Neuronal stem cell (in vitro differentiated cells): ENCODE data around the gene INPP5B.
"Not testable (repeated sequence)": the region's sequence is repeated elsewhere in the genome, so short reads cannot be mapped to it uniquely, and the experiment has no call there.

ENCODE experiments used
- DNase-seq: peaks from one replicate; pipeline ENCODE4 v3.0.0-alpha.2; 2013; ENCODE audit warnings: low spot score
- H2AFZ ChIP-seq: one replicate; pipeline ENCODE4 v1.6.1; 2013; ENCODE audit warnings: mild to moderate bottlenecking, low read length, inconsistent platforms
- H2AK5ac ChIP-seq: 2 replicates; pipeline ENCODE4 v1.6.1; 2013; ENCODE audit warnings: low read depth, mild to moderate bottlenecking, inconsistent platforms, low read length, moderate library complexity, mixed read lengths
- H2BK120ac ChIP-seq: 2 replicates; pipeline ENCODE4 v1.6.1; 2013; ENCODE audit warnings: low read depth, mild to moderate bottlenecking, inconsistent platforms, low read length, moderate library complexity, mixed read lengths
- H2BK12ac ChIP-seq: one replicate; pipeline ENCODE4 v1.6.1; 2013; ENCODE audit warnings: low read length, inconsistent platforms
- H2BK15ac ChIP-seq: 2 replicates; pipeline ENCODE4 v1.6.1; 2013; ENCODE audit warnings: mild to moderate bottlenecking, low read length, inconsistent platforms, mixed read lengths
- H2BK5ac ChIP-seq: one replicate; pipeline ENCODE4 v1.6.1; 2013; ENCODE audit warnings: inconsistent platforms, mild to moderate bottlenecking, low read length, moderate library complexity
- H3K14ac ChIP-seq: one replicate; pipeline ENCODE4 v1.6.1; 2013; ENCODE audit warnings: low read length, inconsistent platforms
- H3K18ac ChIP-seq: 2 replicates; pipeline ENCODE4 v1.6.1; 2013; ENCODE audit warnings: low read length, inconsistent platforms
- H3K23ac ChIP-seq: 2 replicates; pipeline ENCODE4 v1.6.1; 2013; ENCODE audit warnings: low read depth, mild to moderate bottlenecking, mixed read lengths, low read length, inconsistent platforms; ENCODE audit not compliant: poor library complexity
- H3K27ac ChIP-seq: replicated peaks from 3 replicates; pipeline ENCODE4 v1.5.1; 2013; ENCODE audit warnings: low read length, inconsistent platforms
- H3K27me3 ChIP-seq, 3 experiments: 2 replicates each; pipeline ENCODE4 v1.6.1; 2013; ENCODE audit warnings: low read length in 3 of 3, mild to moderate bottlenecking in 2 of 3, inconsistent platforms in 1 of 3, low read depth in 1 of 3, mixed read lengths in 1 of 3, moderate library complexity in 1 of 3; ENCODE audit not compliant: control insufficient read depth in 3 of 3, insufficient read depth in 3 of 3
- H3K36me3 ChIP-seq, 2 donors: replicated peaks in 1 of 2; 2 replicates each; pipeline ENCODE4 v1.6.1; 2013; ENCODE audit warnings: low read length in 2 of 2; ENCODE audit not compliant: control insufficient read depth in 2 of 2, insufficient read depth in 2 of 2
- H3K4ac ChIP-seq: 2 replicates; pipeline ENCODE4 v1.6.1; 2013; ENCODE audit warnings: inconsistent platforms, mild to moderate bottlenecking, low read length, moderate library complexity
- H3K4me1 ChIP-seq, 2 donors: 1 replicate in 1 of 2; 2 replicates in 1 of 2; pipeline ENCODE4 v1.6.1; 2013; ENCODE audit warnings: low read length in 2 of 2, low read depth in 1 of 2; ENCODE audit not compliant: control insufficient read depth in 2 of 2, insufficient read depth in 1 of 2
- H3K4me2 ChIP-seq: one replicate; pipeline ENCODE4 v1.6.1; 2013; ENCODE audit warnings: mild to moderate bottlenecking, low read length, inconsistent platforms; ENCODE audit not compliant: insufficient read depth, poor library complexity, severe bottlenecking
- H3K4me3 ChIP-seq, 2 donors: 2 replicates each; pipeline ENCODE4 v1.5.1; 2013; ENCODE audit warnings: low read length in 2 of 2, mild to moderate bottlenecking in 2 of 2, inconsistent platforms in 1 of 2, moderate library complexity in 1 of 2
- H3K79me1 ChIP-seq: one replicate; pipeline ENCODE4 v1.6.1; 2013; ENCODE audit warnings: low read depth, mild to moderate bottlenecking, inconsistent platforms, low read length, moderate library complexity
- H3K9ac ChIP-seq: one replicate; pipeline ENCODE4 v1.6.1; 2013; ENCODE audit warnings: mild to moderate bottlenecking, low read depth, low read length, inconsistent platforms; ENCODE audit not compliant: poor library complexity
- H3K9me3 ChIP-seq, 2 donors: replicated peaks in 1 of 2; 2 replicates each; pipeline versions ENCODE3 to v1.6.1; 2013; ENCODE audit warnings: low read length in 2 of 2, mild to moderate bottlenecking in 2 of 2, inconsistent platforms in 1 of 2, low read depth in 1 of 2, mixed read lengths in 1 of 2, moderate library complexity in 1 of 2; ENCODE audit not compliant: control insufficient read depth in 2 of 2, insufficient read depth in 1 of 2
- H4K8ac ChIP-seq: one replicate; pipeline ENCODE4 v1.6.1; 2013; ENCODE audit warnings: low read depth, mild to moderate bottlenecking, inconsistent platforms, low read length, moderate library complexity
- H4K91ac ChIP-seq: one replicate; pipeline ENCODE4 v1.6.1; 2013; ENCODE audit warnings: low read length, low read depth, mild to moderate bottlenecking, inconsistent platforms; ENCODE audit not compliant: poor library complexity
- WGBS, 2 donors: extraction: QIAGEN DNeasy Blood & Tissue Kit; methylation state at CpG; one replicate each; pipeline ENCODE4 v1.1.7; 2013; ENCODE audit warnings: missing lambda C conversion rate in 2 of 2, mixed read lengths in 1 of 2; ENCODE audit not compliant: insufficient read length in 2 of 2, insufficient replicate concordance in 1 of 2; ENCODE audit errors: extremely low coverage in 2 of 2; 5-methylcytosine and 5-hydroxymethylcytosine counted together

The INPP5B gene

GRCh38 chr1:37975083-37975482, 28.2 kb upstream of the INPP5B start:
- not testable (repeated sequence) for H3K14ac ChIP-seq, H3K4me2 ChIP-seq, H4K8ac ChIP-seq, H3K9me3 ChIP-seq, H3K4me3 ChIP-seq, H2BK12ac ChIP-seq, H3K4me1 ChIP-seq, H3K27me3 ChIP-seq, H3K4ac ChIP-seq, H3K27ac ChIP-seq, H2AFZ ChIP-seq, H3K23ac ChIP-seq, H2BK120ac ChIP-seq, H3K79me1 ChIP-seq, H4K91ac ChIP-seq, H3K18ac ChIP-seq, DNase-seq, H2AK5ac ChIP-seq, H3K9ac ChIP-seq, H2BK15ac ChIP-seq, H2BK5ac ChIP-seq
- WGBS, 2 donors = no CpG with 5 or more reads among the region's 6 CpGs
- peaks cover 22 to 78% of the 10 kb centered on the region in 2 donors for H3K36me3 ChIP-seq

GRCh38 chr1:37974567-37974966, 27.7 kb upstream of the INPP5B start:
- H3K18ac ChIP-seq = no peak overlapping the region
- no peak overlapping the region for H3K4ac ChIP-seq
- H3K9me3 ChIP-seq = peaks cover 0 to 1% of the 10 kb centered on the region in 2 donors
- H3K4me1 ChIP-seq = no peaks in the 10 kb centered on the region
- no peak overlapping the region for H3K4me3 ChIP-seq
- peaks cover 21 to 78% of the 10 kb centered on the region in 2 donors for H3K36me3 ChIP-seq
- H3K23ac ChIP-seq = no peak overlapping the region
- H4K8ac ChIP-seq = no peak overlapping the region
- H3K4me2 ChIP-seq = no peak overlapping the region
- no peak overlapping the region for H3K27ac ChIP-seq
- no peak overlapping the region for H4K91ac ChIP-seq
- no peak overlapping the region for H2BK120ac ChIP-seq
- H2BK15ac ChIP-seq = no peak overlapping the region
- H3K9ac ChIP-seq = no peak overlapping the region
- H2BK12ac ChIP-seq = no peak overlapping the region
- no peak for DNase-seq
- WGBS, 2 donors = no CpG with 5 or more reads among the region's 5 CpGs
- H3K27me3 ChIP-seq = no peaks in the 10 kb centered on the region
- no peak overlapping the region for H3K14ac ChIP-seq
- H2BK5ac ChIP-seq = no peak overlapping the region
- H2AFZ ChIP-seq = no peak overlapping the region
- no peaks in the 10 kb centered on the region for H3K79me1 ChIP-seq
- H2AK5ac ChIP-seq = no peak overlapping the region

- H2AFZ ChIP-seq, H3K79me1 ChIP-seq, H3K4ac ChIP-seq, H4K91ac ChIP-seq, H3K27me3 ChIP-seq, H4K8ac ChIP-seq, H2BK12ac ChIP-seq, H2BK120ac ChIP-seq, H3K18ac ChIP-seq, H3K14ac ChIP-seq, H2BK15ac ChIP-seq, DNase-seq, H3K23ac ChIP-seq, H3K9ac ChIP-seq, H2AK5ac ChIP-seq, H3K4me3 ChIP-seq, H3K27ac ChIP-seq, H3K4me1 ChIP-seq, H3K4me2 ChIP-seq, H3K9me3 ChIP-seq, H2BK5ac ChIP-seq: not testable (repeated sequence)
- WGBS, 2 donors = no CpG with 5 or more reads among the region's 5 CpGs
- peaks cover 18 to 78% of the 10 kb centered on the region in 2 donors for H3K36me3 ChIP-seq
Observed at GRCh38 chr1:37973684-37974083, 26.8 kb upstream of the INPP5B start.

GRCh38 chr1:37965301-37965700, 18.4 kb upstream of the INPP5B start:
- Histone ChIP-seq H3K4me1 (no peaks in the 10 kb centered on the region), H3K36me3 (peaks cover 26 to 84% of the 10 kb centered on the region in 2 donors), H3K27me3 (no peaks in the 10 kb centered on the region), H4K91ac (no peak overlapping the region), H2BK15ac (no peak overlapping the region), H2AFZ (no peak overlapping the region), H2BK5ac (no peak overlapping the region), H2BK120ac (no peak overlapping the region), H3K4ac (no peak overlapping the region), H3K14ac (no peak overlapping the region), H3K4me2 (no peak overlapping the region), H3K79me1 (no peaks in the 10 kb centered on the region), H3K27ac (no peak overlapping the region), H2BK12ac (no peak overlapping the region), H4K8ac (no peak overlapping the region), H2AK5ac (no peak overlapping the region), H3K23ac (no peak overlapping the region), H3K4me3 (no peak overlapping the region), H3K18ac (no peak overlapping the region), H3K9ac (no peak overlapping the region), H3K9me3 (no peaks in the 10 kb centered on the region)
- no CpG with 5 or more reads among the region's 4 CpGs for WGBS, 2 donors
- no peak for DNase-seq
